RWPE1 (cell line): Measurements from ENCODE around the gene TRMT61B.

ENCODE experiments used
- CTCF ChIA-PET: fragments of 350-600 bp; sonication (Branson Sonifier 250); formaldehyde crosslinking; extraction: SDS; loops from one replicate; lab custom pipeline; 2021; lab: Yijun Ruan, JAX
- POLR2A ChIA-PET: fragments of 400-600 bp; formaldehyde crosslinking; extraction: SDS; loops from one replicate; lab custom pipeline; 2020; ENCODE audit warnings: antibody characterized with exemption; ENCODE audit not compliant: low non-redundant PET; lab: Yijun Ruan, JAX
- DNase-seq: peaks from one replicate; pipeline ENCODE4 v3.0.0; 2012; ENCODE audit warnings: low spot score
- H3K27ac ChIP-seq: fragments of 450-650 bp; 2 replicates; pipeline ENCODE4 v1.5.1; 2017
- TF ChIP-seq, protein P1 (sequence below): fragments of 450-650 bp; conservative IDR thresholded peaks from 2 replicates; pipeline ENCODE4 v1.5.1; 2017; ENCODE audit warnings: low read depth, mild to moderate bottlenecking

TRMT61B gene

GRCh38 chr2:28870146-28870891 is at the start of gene TRMT61B:
TSS of gene TRMT61B (minus strand) at chr2:28870309. CDS start at chr2:28870277, 32 bp downstream.
- TF ChIP-seq, protein P1, sequence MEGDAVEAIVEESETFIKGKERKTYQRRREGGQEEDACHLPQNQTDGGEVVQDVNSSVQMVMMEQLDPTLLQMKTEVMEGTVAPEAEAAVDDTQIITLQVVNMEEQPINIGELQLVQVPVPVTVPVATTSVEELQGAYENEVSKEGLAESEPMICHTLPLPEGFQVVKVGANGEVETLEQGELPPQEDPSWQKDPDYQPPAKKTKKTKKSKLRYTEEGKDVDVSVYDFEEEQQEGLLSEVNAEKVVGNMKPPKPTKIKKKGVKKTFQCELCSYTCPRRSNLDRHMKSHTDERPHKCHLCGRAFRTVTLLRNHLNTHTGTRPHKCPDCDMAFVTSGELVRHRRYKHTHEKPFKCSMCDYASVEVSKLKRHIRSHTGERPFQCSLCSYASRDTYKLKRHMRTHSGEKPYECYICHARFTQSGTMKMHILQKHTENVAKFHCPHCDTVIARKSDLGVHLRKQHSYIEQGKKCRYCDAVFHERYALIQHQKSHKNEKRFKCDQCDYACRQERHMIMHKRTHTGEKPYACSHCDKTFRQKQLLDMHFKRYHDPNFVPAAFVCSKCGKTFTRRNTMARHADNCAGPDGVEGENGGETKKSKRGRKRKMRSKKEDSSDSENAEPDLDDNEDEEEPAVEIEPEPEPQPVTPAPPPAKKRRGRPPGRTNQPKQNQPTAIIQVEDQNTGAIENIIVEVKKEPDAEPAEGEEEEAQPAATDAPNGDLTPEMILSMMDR: no peak
- peak within 1 kb of the TSS; percentile 79 for H3K27ac ChIP-seq
- POLR2A ChIA-PET: interaction anchor here (0.9 kb wide), 1 partner anchor 25 kb away, joined by 3 read pairs; no protein-coding TSS in a partner anchor
- peak; percentile 91 for DNase-seq
- CTCF ChIA-PET: interaction anchor here (1.0 kb wide), 1 partner anchor 303 kb away, joined by 3 read pairs; no protein-coding TSS in a partner anchor

DNA sequence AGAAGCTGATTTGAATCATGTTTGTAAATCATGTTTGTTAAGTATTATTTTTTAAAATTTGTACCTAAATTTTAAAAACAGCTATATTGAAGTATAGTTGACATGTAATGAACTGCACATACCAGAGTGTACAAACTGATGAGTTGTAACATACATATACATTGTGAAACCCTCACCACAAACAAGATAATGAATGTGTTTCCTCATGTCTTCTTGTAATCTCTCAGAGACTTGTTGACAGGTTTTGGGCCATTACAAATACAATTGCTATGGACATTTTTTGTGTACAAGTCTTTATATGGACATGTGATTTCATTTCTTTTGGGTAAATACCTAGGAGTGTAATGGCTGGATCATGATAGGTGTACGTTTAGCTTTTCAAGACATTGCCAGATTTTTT is 45.8 kb upstream of the TRMT61B start:
- TF ChIP-seq, protein P1: no peak
- DNase-seq: no peak
- H3K27ac ChIP-seq: no peak overlapping the region
- POLR2A ChIA-PET: no interaction called here
- CTCF ChIA-PET: no interaction called here

DNA sequence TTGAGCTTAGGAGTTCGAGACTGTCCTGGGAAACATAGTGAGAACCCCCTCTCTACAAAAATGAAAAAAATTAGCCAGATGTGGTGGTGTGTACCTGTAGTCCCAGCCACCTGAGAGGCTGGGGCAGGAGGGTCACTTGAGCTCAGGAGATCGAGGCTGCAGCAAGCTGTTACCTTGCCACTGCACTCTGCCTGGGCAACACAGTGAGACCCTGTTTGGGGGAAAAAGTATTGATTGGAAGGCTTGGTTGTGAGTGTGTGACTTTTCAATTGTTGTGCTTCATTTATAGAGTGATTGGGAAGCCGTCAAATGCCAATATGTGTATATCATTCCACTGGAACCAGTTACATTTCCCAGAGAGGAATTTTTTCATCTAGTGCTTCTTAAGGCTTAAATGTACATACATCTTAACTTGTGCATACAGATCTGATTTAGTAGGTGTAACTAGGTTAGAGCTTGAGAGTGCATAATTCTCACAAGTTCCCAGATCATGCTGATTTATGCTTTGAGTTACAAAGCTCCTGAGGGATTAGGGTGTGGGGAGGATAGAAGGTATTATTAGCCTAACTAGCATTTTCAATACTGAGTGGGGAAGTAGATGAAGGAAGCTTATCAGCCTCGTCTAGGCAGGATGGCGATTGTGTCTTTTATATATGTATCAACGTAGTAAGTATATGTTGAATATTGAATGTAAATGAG is 39.7 kb upstream of the TRMT61B start:
- POLR2A ChIA-PET: no interaction called here

DNA sequence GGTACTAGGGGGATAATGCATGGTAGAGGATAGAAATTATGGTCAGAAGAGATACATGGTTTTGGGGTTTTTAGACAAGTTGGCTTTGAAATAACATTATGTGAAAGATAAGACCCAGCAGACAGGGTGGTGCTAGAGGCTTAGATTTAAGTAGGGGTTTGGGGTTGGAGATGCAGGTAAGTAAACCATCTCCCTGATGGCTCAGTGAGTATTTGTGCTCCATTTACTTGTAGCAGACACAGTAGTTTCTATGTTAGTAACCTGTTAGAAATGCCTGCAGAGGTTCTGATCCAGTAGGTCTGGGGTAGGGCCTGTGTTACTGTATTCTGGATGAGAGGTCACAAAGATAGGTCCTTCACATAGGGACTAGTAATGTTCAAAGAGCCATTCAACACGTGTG is 38.1 kb upstream of the TRMT61B start:
- TF ChIP-seq, protein P1: no peak
- no peak for DNase-seq
- ChIA-PET CTCF (no interaction called here), POLR2A (no interaction called here)
- H3K27ac ChIP-seq: no peak overlapping the region

More for the DNA sequence above, 39.7 kb upstream of the TRMT61B start:
- no peak overlapping the region for H3K27ac ChIP-seq
- DNase-seq: no peak
- TF ChIP-seq, protein P1: no peak
- CTCF ChIA-PET: no interaction called here

- ChIA-PET POLR2A (no interaction called here), CTCF (no interaction called here)
- TF ChIP-seq, protein P1: no peak
- H3K27ac ChIP-seq: no peak overlapping the region
- DNase-seq: no peak
Observed at GRCh38 chr2:28906821-28907220, 36.7 kb upstream of the TRMT61B start.

GRCh38 chr2:28906376-28906775 is 36.3 kb upstream of the TRMT61B start:
- no peak for DNase-seq
- CTCF ChIA-PET: no interaction called here
- POLR2A ChIA-PET: no interaction called here
- no peak overlapping the region for H3K27ac ChIP-seq
- TF ChIP-seq, protein P1: no peak
